Prostate gland (tissue), 2 donors: ENCODE results near the gene TMEM11. TPM values are rescaled to one million over a fixed set of nuclear protein-coding genes. Genes with fewer than 3 reads are reported as not detected.

Source experiments
- DNase-seq: peaks from one replicate; pipeline ENCODE4 v3.0.0-alpha.2; 2019; ENCODE audit warnings: low spot score
- H3K27ac ChIP-seq, 2 donors: fragments of 200-600 bp; sonication (generic); 2 replicates each; pipeline ENCODE4 v1.5.1; 2017 to 2019
- H3K27me3 ChIP-seq: fragments of 200-600 bp; sonication (generic); replicated peaks from 2 replicates; pipeline ENCODE4 v1.5.1; 2019; ENCODE audit not compliant: insufficient read depth
- H3K36me3 ChIP-seq, 2 donors: fragments of 200-600 bp; sonication (generic); 1 replicate in 1 of 2; 2 replicates in 1 of 2; pipeline versions ENCODE4 v1.5.1 to v1.8.1; 2017 to 2019
- H3K4me1 ChIP-seq: fragments of 200-600 bp; sonication (generic); replicated peaks from 2 replicates; pipeline ENCODE4 v1.5.1; 2019
- H3K4me3 ChIP-seq, 2 donors: fragments of 200-600 bp; sonication (generic); 2 replicates each; pipeline ENCODE4 v1.5.1; 2017 to 2019
- H3K9me3 ChIP-seq: fragments of 200-600 bp; sonication (generic); 2 replicates; pipeline ENCODE4 v1.5.1; 2017
- CTCF ChIP-seq, 4 experiments: fragments of 200-600 bp in 2 of 4; fragments of 450-650 bp in 2 of 4; sonication (generic) in 2 of 4; IDR thresholded peaks; 1 replicate in 3 of 4; 2 replicates in 1 of 4; pipeline ENCODE4 v1.5.1; 2016 to 2019; ENCODE audit warnings: antibody characterized with exemption in 4 of 4, mild to moderate bottlenecking in 2 of 4, moderate library complexity in 2 of 4
- POLR2A ChIP-seq: fragments of 450-650 bp; IDR thresholded peaks from one replicate; pipeline ENCODE4 v1.6.1; 2016; ENCODE audit warnings: antibody characterized with exemption, mild to moderate bottlenecking
- POLR2AphosphoS5 ChIP-seq: sonication (generic); formaldehyde crosslinking; IDR thresholded peaks from one replicate; pipeline ENCODE4 v1.6.1; 2017; ENCODE audit warnings: antibody characterized with exemption
- WGBS: methylation state at CpG from one replicate; pipeline ENCODE4 v1.1.5; 2018; 5-methylcytosine and 5-hydroxymethylcytosine counted together
- intact Hi-C: fragments of 100-400 bp; cut with DNase I; formaldehyde crosslinking; loops from one replicate; pipeline ENCODE4 v1.14.2; 2022
- total RNA-seq, 2 donors: library from RNA; depleted of rRNA; stranded (reverse); fragments of >200 nt; gene quantifications; one replicate each; pipeline ENCODE4 v1.1.0, GENCODE V29; 2016

TMEM11 gene
- total RNA-seq, 2 donors from 2014 or later = 33.1 to 44.1 TPM

- H3K36me3 ChIP-seq = peaks cover 2 to 5% of the 10 kb centered on the region in 2 donors
- DNase-seq = no peak
- WGBS = 73% methylated on average over 5 of the region's 5 CpGs
- TF ChIP-seq CTCF (IDR thresholded peaks at IDR 0.05) = no peak
- no peak for TF ChIP-seq POLR2AphosphoS5
- H3K27ac ChIP-seq = no peak overlapping the region
- intact Hi-C loops = no loop called here
- H3K4me3 ChIP-seq = no peak overlapping the region
- H3K9me3 ChIP-seq = no peaks in the 10 kb centered on the region
- H3K4me1 ChIP-seq = no peaks in the 10 kb centered on the region
- no peaks in the 10 kb centered on the region for H3K27me3 ChIP-seq
Measured at GRCh38 chr17:21183468-21183867, 30.5 kb downstream of the TMEM11 start.

DNA sequence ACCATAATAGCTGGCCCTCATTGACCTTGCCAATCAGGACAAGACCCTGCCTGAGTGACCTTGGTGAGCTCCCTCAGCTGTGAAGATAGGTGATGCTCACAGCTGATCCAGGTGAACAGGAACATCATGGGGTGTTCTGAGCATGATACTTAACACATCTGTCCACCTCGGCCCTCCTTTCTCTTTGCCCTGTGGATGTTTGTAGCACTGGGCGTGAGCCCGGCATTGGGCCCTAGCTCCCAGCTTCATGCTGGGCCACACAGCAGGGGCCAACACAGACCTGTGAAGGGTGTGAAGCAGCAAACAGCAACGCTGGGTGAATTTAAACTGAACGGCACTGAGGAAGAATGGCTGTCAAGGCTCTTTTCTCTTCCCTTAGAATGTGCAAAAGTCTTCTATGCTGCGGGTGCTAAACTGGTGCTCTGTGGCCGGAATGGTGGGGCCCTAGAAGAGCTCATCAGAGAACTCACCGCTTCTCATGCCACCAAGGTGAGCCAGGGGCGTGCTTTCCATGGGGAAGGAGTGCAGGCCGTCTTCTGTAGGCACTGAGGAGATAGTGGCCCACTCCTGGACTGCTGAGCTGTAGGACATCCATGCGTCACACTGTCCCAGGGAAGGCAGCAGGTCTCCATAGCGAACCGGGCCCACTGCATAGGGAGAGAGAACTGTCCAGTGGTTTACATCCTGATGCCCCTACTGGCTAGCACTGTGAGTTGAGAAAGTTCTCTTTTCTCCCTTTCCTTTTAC is 35.9 kb downstream of the TMEM11 start:
- Histone ChIP-seq H3K27me3 (no peaks in the 10 kb centered on the region), H3K27ac (no peak overlapping the region), H3K4me3 (no peak overlapping the region), H3K36me3 (no peaks in the 10 kb centered on the region), H3K9me3 (no peaks in the 10 kb centered on the region), H3K4me1 (no peaks in the 10 kb centered on the region)
- TF ChIP-seq POLR2AphosphoS5 = no peak
- no peak for TF ChIP-seq CTCF (IDR thresholded peaks at IDR 0.05)
- no peak for TF ChIP-seq POLR2A
- 92% methylated on average over 13 of the region's 13 CpGs for WGBS
- no peak for DNase-seq
- intact Hi-C loops = loop anchor here (2.0 kb wide), 1 partner anchor 67 kb away; no protein-coding TSS in a partner anchor

- H3K27me3 ChIP-seq = no peaks in the 10 kb centered on the region
- H3K4me1 ChIP-seq = no peaks in the 10 kb centered on the region
- intact Hi-C loops = no loop called here
- DNase-seq = no peak
- no peaks in the 10 kb centered on the region for H3K9me3 ChIP-seq
- WGBS = 92% methylated on average over 8 of the region's 8 CpGs
- H3K4me3 ChIP-seq = no peak overlapping the region
- H3K36me3 ChIP-seq = no peaks in the 10 kb centered on the region
- TF ChIP-seq CTCF (IDR thresholded peaks at IDR 0.05) (no peak), POLR2AphosphoS5 (no peak), POLR2A (no peak)
- no peak overlapping the region for H3K27ac ChIP-seq
Measured at GRCh38 chr17:21177401-21177800, 36.6 kb downstream of the TMEM11 start.

DNA sequence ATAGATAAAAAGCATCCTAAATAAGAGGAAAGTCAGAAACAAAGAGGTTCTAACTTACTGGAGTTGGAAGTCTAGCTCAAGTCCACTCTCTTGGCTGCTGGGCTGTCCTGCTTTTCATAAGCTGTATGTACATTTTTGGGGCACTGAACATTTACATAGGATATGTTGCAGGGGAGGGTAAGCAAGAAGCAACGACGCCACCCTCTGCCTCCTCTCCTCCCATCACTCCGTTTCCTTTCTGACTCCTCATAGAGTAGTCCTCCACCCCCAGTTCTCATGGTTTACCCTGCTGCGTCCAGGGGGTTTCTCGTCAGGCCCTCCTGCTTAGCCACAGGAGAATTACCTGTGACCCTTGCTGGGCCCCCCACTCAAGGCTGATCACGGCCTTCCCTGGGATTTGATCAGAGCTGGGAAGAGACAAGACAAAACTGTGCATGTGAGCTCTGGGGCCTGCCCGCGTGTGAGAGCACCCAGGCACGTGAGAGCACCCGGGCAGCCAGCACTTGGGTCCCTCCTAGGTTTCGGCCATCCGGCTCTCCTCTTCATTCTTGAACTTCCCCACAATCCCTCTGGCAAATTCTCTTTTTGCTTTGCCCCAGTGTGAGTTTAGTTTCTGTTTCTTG is 37.1 kb downstream of the TMEM11 start:
- H3K4me1 ChIP-seq = no peaks in the 10 kb centered on the region
- H3K27ac ChIP-seq = no peak overlapping the region
- H3K27me3 ChIP-seq = no peaks in the 10 kb centered on the region
- intact Hi-C loops = no loop called here
- no peak for DNase-seq
- 84% methylated on average over 12 of the region's 12 CpGs for WGBS
- H3K4me3 ChIP-seq = no peak overlapping the region
- TF ChIP-seq CTCF (IDR thresholded peaks at IDR 0.05) (no peak), POLR2A (no peak), POLR2AphosphoS5 (no peak)
- H3K36me3 ChIP-seq = no peaks in the 10 kb centered on the region
- H3K9me3 ChIP-seq = no peaks in the 10 kb centered on the region

DNA sequence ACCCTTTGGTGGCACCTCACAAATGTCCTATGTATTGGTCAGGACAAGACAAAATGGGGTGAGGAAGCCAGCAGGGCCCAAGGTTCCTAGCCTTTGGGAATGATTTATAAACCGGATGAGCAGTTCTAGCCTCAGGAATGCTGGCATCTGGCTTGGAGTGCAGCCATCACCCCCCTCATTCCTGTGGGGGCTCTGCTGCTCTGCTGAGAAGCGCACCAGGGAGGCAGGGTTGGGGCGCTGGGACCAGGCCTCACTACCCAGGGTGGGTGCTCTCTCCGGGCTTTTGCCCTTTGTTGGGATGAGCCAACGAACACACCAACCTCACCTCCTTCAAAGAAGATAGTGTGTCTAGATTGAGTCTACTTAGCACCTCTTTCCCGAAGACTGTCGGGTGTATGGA is 39.2 kb downstream of the TMEM11 start:
- WGBS = 80% methylated on average over 7 of the region's 7 CpGs
- no peaks in the 10 kb centered on the region for H3K27me3 ChIP-seq
- peak overlapping the region; percentile 2 to 9 for H3K27ac ChIP-seq
- H3K4me3 ChIP-seq = no peak overlapping the region
- H3K36me3 ChIP-seq = no peaks in the 10 kb centered on the region
- no peaks in the 10 kb centered on the region for H3K9me3 ChIP-seq
- DNase-seq = no peak
- intact Hi-C loops = no loop called here
- TF ChIP-seq POLR2A (no peak), CTCF (IDR thresholded peaks at IDR 0.05) (no peak), POLR2AphosphoS5 (no peak)
- no peaks in the 10 kb centered on the region for H3K4me1 ChIP-seq
